ENCODE results near the gene ZFYVE28. TPM values are rescaled to one million over a fixed set of nuclear protein-coding genes. Genes with fewer than 3 reads are reported as not detected.

The ZFYVE28 gene
- total RNA-seq, 1 donor from 2014 or later: 0.39 TPM

DNA sequence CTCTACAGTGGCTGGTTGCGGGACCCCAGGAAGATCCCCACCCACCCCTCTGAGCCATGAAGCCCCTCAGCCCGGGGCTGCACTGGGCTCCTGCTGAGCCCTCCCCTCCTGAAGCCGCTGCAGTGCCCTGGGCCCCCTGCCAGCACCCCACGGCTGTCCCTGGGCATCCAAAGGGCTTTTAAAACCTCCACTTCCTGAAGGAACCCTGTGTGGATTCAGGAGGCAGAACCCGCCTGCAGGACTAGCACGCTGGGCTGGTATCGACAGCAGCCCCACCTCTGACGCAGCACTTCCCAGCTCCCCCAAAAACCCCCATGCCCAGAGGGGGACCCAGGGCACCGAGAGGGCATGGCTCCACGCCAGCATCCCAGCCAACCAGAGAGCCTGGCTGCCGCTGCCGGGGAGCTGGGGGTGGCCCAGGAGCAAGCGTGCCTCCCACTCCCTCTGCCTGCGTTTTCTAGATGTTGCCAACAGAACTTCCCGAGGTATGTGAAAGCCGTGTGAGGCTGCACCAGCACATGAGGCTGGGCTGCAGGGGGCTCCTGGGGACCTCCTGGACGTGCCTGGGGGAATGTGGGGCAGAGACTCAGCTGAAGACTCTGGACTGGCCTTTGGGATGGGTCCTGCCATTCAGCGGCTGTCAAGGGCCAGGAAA is 162.8 kb downstream of the ZFYVE28 start:
- no peak overlapping the region for H3K27ac ChIP-seq
- Mint-ChIP-seq H3K4me3 (no peak overlapping the region), H3K27ac (no peak overlapping the region), H3K27me3 (ENCODE audit: insufficient read depth, low read depth) (peaks cover 10% of the 10 kb centered on the region), H3K36me3 (peaks cover 13% of the 10 kb centered on the region), H3K4me1 (peaks cover 5% of the 10 kb centered on the region), H3K9me3 (no peaks in the 10 kb centered on the region)
- peaks cover 15% of the 10 kb centered on the region for H3K79me2 ChIP-seq (ENCODE audit: low read depth)
- peaks cover 88% of the 10 kb centered on the region for H4K20me1 ChIP-seq (ENCODE audit: low read depth)
- H3K36me3 ChIP-seq: no peaks in the 10 kb centered on the region
- DNase-seq (ENCODE audit: low spot score): no peak
- peaks cover 4% of the 10 kb centered on the region for H3K4me1 ChIP-seq
- no peak overlapping the region for H2AFZ ChIP-seq (replicated peaks)
- H3F3A ChIP-seq (ENCODE audit: low read depth): no peaks in the 10 kb centered on the region
- no peaks in the 10 kb centered on the region for H3K27me3 ChIP-seq
- no peaks in the 10 kb centered on the region for H3K9me3 ChIP-seq (ENCODE audit: low read depth)
- no peak overlapping the region for H3K4me3 ChIP-seq
- TF ChIP-seq EZH2 (IDR thresholded peaks at IDR 0.05) (no peak), EZH2phosphoT487 (IDR thresholded peaks at IDR 0.05) (no peak), CTCF (IDR thresholded peaks at IDR 0.05) (no peak)
- H3K4me2 ChIP-seq: no peak overlapping the region
- no peak overlapping the region for H3K9ac ChIP-seq

DNA sequence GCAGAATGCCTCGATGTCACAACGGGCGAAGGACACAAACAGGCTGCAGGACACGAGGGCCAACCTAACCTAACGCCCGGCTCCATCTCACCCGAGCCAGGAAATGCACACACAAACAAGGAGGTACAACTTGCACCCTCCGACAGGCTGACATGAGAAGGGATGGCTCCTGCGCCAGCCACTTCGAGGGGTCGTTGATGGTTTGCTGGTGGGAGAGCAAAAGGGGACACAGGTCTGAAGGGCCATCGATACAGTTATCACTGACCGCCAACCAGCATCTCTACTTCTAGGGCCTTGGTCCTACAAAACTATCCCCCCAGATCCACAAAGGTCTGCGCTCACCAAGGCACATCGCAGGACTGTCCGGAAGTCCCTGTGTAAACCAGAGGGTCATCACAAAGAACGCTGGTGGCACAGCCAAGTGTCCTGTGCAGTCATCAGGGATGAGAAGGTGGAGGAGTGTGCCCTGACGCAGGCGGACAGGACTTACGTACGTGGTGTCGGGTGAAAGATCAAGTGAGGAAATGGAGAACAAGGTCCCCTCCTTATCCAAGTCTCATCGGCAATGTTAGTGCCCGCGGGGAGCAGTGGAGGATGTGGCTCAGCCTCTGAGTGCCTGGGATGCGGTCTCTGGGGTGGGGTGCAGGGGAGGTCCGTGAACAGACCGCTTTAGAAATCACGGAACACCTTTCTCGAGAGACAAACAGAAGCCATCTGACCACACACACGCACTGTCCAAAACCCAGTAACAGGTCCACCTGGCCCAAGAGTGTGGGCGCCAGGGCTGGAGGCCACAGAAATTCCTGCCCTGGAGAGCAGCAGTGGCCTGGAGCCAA is 163.6 kb downstream of the ZFYVE28 start:
- TF ChIP-seq CTCF (IDR thresholded peaks at IDR 0.05) (no peak), EZH2phosphoT487 (IDR thresholded peaks at IDR 0.05) (no peak), EZH2 (IDR thresholded peaks at IDR 0.05) (no peak)
- DNase-seq (ENCODE audit: low spot score): no peak
- Mint-ChIP-seq H3K4me1 (peaks cover 5% of the 10 kb centered on the region), H3K36me3 (peaks cover 13% of the 10 kb centered on the region), H3K27ac (no peak overlapping the region), H3K4me3 (no peak overlapping the region), H3K27me3 (ENCODE audit: insufficient read depth, low read depth) (peaks cover 10% of the 10 kb centered on the region), H3K9me3 (no peaks in the 10 kb centered on the region)
- Histone ChIP-seq H4K20me1 (ENCODE audit: low read depth) (peaks cover 85% of the 10 kb centered on the region), H3K27ac (no peak overlapping the region), H3K4me3 (no peak overlapping the region), H3K4me1 (no peaks in the 10 kb centered on the region), H3K36me3 (no peaks in the 10 kb centered on the region), H3K9me3 (ENCODE audit: low read depth) (no peaks in the 10 kb centered on the region), H3K27me3 (no peaks in the 10 kb centered on the region), H2AFZ (replicated peaks) (no peak overlapping the region), H3F3A (ENCODE audit: low read depth) (no peaks in the 10 kb centered on the region), H3K79me2 (ENCODE audit: low read depth) (peaks cover 7% of the 10 kb centered on the region), H3K9ac (no peak overlapping the region), H3K4me2 (no peak overlapping the region)

- Histone ChIP-seq H3K27ac (no peak overlapping the region), H3K36me3 (no peaks in the 10 kb centered on the region), H3K9ac (peak overlapping the region; percentile 23), H3K4me1 (no peaks in the 10 kb centered on the region), H3K4me3 (no peak overlapping the region), H4K20me1 (ENCODE audit: low read depth) (peaks cover 72% of the 10 kb centered on the region), H3K9me3 (ENCODE audit: low read depth) (no peaks in the 10 kb centered on the region), H3K4me2 (no peak overlapping the region), H3F3A (ENCODE audit: low read depth) (no peaks in the 10 kb centered on the region), H3K27me3 (no peaks in the 10 kb centered on the region), H2AFZ (replicated peaks) (no peak overlapping the region), H3K79me2 (ENCODE audit: low read depth) (no peaks in the 10 kb centered on the region)
- no peaks in the 10 kb centered on the region for H3K9me3 Mint-ChIP-seq
- peaks cover 13% of the 10 kb centered on the region for H3K36me3 Mint-ChIP-seq
- peak overlapping the region; percentile 84 for H3K27ac Mint-ChIP-seq
- no peak overlapping the region for H3K4me3 Mint-ChIP-seq
- no peak for TF ChIP-seq CTCF (IDR thresholded peaks at IDR 0.05)
- TF ChIP-seq EZH2phosphoT487 (IDR thresholded peaks at IDR 0.05): no peak
- TF ChIP-seq EZH2 (IDR thresholded peaks at IDR 0.05): no peak
- peaks cover 5% of the 10 kb centered on the region for H3K4me1 Mint-ChIP-seq
- H3K27me3 Mint-ChIP-seq (ENCODE audit: insufficient read depth, low read depth): peaks cover 7% of the 10 kb centered on the region
- DNase-seq (ENCODE audit: low spot score): no peak
These were observed 165.0 kb downstream of the ZFYVE28 start for GRCh38 chr4:2253160-2254084.
